ENCODE results near the gene MCU. TPM values are rescaled to one million over a fixed set of nuclear protein-coding genes. Genes with fewer than 3 reads are reported as not detected.

The MCU gene
- total and polyA plus RNA-seq, 7 donors, result 32.4 to 118 (median 66.1) TPM

- Histone ChIP-seq H3K27me3 (ENCODE audit: insufficient read depth in 3 of 3, low read length in 2 of 3) (no peaks in the 10 kb centered on the region), H3K27ac (no peak overlapping the region), H3K4me1 (no peaks in the 10 kb centered on the region), H3K4me3 (no peak overlapping the region), H3K9me3 (no peaks in the 10 kb centered on the region), H3K36me3 (ENCODE audit: insufficient read depth in 1 of 2, low read depth in 1 of 2) (peaks cover 4 to 65% of the 10 kb centered on the region in 2 donors)
- WGBS, 3 donors, result 96 to 98% (median 97%) methylated on average over 2 of the region's 2 CpGs
- DNase-seq (no peak), ATAC-seq (no peak)
- no peak for TF ChIP-seq CTCF (IDR thresholded peaks at IDR 0.05)
- intact Hi-C loops (cut with DNase I), result no loop called here
Observed at GRCh38 chr10:72883861-72884260, 191.9 kb downstream of the MCU start.

- H3K27me3 ChIP-seq (ENCODE audit: insufficient read depth in 3 of 3, low read length in 2 of 3), result no peaks in the 10 kb centered on the region
- DNase-seq, result no peak
- intact Hi-C loops (cut with DNase I), result loop anchor here in 1 of 2 donors (1.0 kb wide), 1 partner anchor 25 kb away; no protein-coding TSS in a partner anchor
- H3K36me3 ChIP-seq (ENCODE audit: insufficient read depth in 1 of 2, low read depth in 1 of 2), result peaks cover 4 to 61% of the 10 kb centered on the region in 2 donors
- no peak for TF ChIP-seq CTCF (IDR thresholded peaks at IDR 0.05)
- H3K9me3 ChIP-seq, result no peaks in the 10 kb centered on the region
- no peak overlapping the region for H3K4me3 ChIP-seq
- 80 to 90% (median 84%) methylated on average over 2 of the region's 2 CpGs for WGBS, 3 donors
- no peak overlapping the region for H3K27ac ChIP-seq
- no peak for ATAC-seq
- H3K4me1 ChIP-seq, result no peaks in the 10 kb centered on the region
Observed at GRCh38 chr10:72885953-72886352, 194.0 kb downstream of the MCU start.

GRCh38 chr10:72886621-72887020, 194.7 kb downstream of the MCU start:
- H3K9me3 ChIP-seq, result no peaks in the 10 kb centered on the region
- no peak overlapping the region for H3K4me3 ChIP-seq
- 12 to 25% (median 17%) methylated on average over 1 of the region's 1 CpG for WGBS, 3 donors
- TF ChIP-seq CTCF (IDR thresholded peaks at IDR 0.05), result no peak
- no peaks in the 10 kb centered on the region for H3K4me1 ChIP-seq
- intact Hi-C loops (cut with DNase I), result no loop called here
- H3K27me3 ChIP-seq (ENCODE audit: insufficient read depth in 3 of 3, low read length in 2 of 3), result no peaks in the 10 kb centered on the region
- ATAC-seq (no peak), DNase-seq (no peak)
- H3K36me3 ChIP-seq (ENCODE audit: insufficient read depth in 1 of 2, low read depth in 1 of 2), result peaks cover 4 to 56% of the 10 kb centered on the region in 2 donors
- no peak overlapping the region for H3K27ac ChIP-seq

- Histone ChIP-seq H3K9me3 (no peaks in the 10 kb centered on the region), H3K27ac (no peak overlapping the region), H3K36me3 (ENCODE audit: insufficient read depth in 1 of 2, low read depth in 1 of 2) (peaks cover 4 to 54% of the 10 kb centered on the region in 2 donors), H3K4me1 (no peaks in the 10 kb centered on the region), H3K27me3 (ENCODE audit: insufficient read depth in 3 of 3, low read length in 2 of 3) (no peaks in the 10 kb centered on the region), H3K4me3 (no peak overlapping the region)
- WGBS, 3 donors, result 42 to 50% (median 46%) methylated on average over 5 of the region's 5 CpGs
- intact Hi-C loops (cut with DNase I), result no loop called here
- no peak for ATAC-seq
- no peak for TF ChIP-seq CTCF (IDR thresholded peaks at IDR 0.05)
- DNase-seq, result no peak
Observed at GRCh38 chr10:72887043-72887442, 195.1 kb downstream of the MCU start.

GRCh38 chr10:72888151-72888638, 196.3 kb downstream of the MCU start:
- 93 to 95% (median 94%) methylated on average over 7 of the region's 7 CpGs for WGBS, 3 donors
- ATAC-seq (no peak), DNase-seq (no peak)
- TF ChIP-seq CTCF (IDR thresholded peaks at IDR 0.05), result no peak
- Histone ChIP-seq H3K27ac (no peak overlapping the region), H3K4me1 (no peaks in the 10 kb centered on the region), H3K4me3 (no peak overlapping the region), H3K27me3 (ENCODE audit: insufficient read depth in 3 of 3, low read length in 2 of 3) (no peaks in the 10 kb centered on the region), H3K9me3 (no peaks in the 10 kb centered on the region), H3K36me3 (ENCODE audit: insufficient read depth in 1 of 2, low read depth in 1 of 2) (peaks cover 4 to 54% of the 10 kb centered on the region in 2 donors)
- intact Hi-C loops (cut with DNase I), result no loop called here
